Psoas muscle (tissue), 8 donors: Measurements from ENCODE around the gene BRD3. TPM values are rescaled to one million over a fixed set of nuclear protein-coding genes. Genes with fewer than 3 reads are reported as not detected.

Source experiments
- ATAC-seq, 4 donors: fragments of 200-7000 bp; cut with Tn5 transposase; one replicate each; pipeline ENCODE4 v1.9.1; 2020; ENCODE audit warnings: moderate library complexity in 3 of 4, mild to moderate bottlenecking in 2 of 4
- DNase-seq, 2 donors: peaks; one replicate each; pipeline ENCODE4 v3.0.0-alpha.2; 2020
- H3K27ac ChIP-seq: fragments of 200-600 bp; one replicate; pipeline ENCODE4 v1.8.0; 2022
- H3K27me3 ChIP-seq, 3 donors: fragments of 200-600 bp in 1 of 3; one replicate each; pipeline versions ENCODE4 v1.6.1 to v1.8.0; 2013 to 2022; ENCODE audit warnings: low read length in 2 of 3, mild to moderate bottlenecking in 2 of 3, moderate library complexity in 1 of 3; ENCODE audit not compliant: insufficient read depth in 3 of 3
- H3K36me3 ChIP-seq, 2 donors: fragments of 200-600 bp in 1 of 2; one replicate each; pipeline versions ENCODE4 v1.6.1 to v1.8.0; 2013 to 2022; ENCODE audit warnings: low read depth in 1 of 2, mild to moderate bottlenecking in 1 of 2, moderate library complexity in 1 of 2; ENCODE audit not compliant: insufficient read depth in 1 of 2
- H3K4me1 ChIP-seq: fragments of 200-600 bp; one replicate; pipeline ENCODE4 v1.8.0; 2022
- H3K4me3 ChIP-seq: fragments of 200-600 bp; one replicate; pipeline ENCODE4 v1.8.0; 2022; ENCODE audit warnings: mild to moderate bottlenecking
- H3K9me3 ChIP-seq: fragments of 200-600 bp; one replicate; pipeline ENCODE4 v1.8.0; 2022
- CTCF ChIP-seq: fragments of 200-600 bp; IDR thresholded peaks from one replicate; pipeline ENCODE4 v1.8.0; 2022; ENCODE audit warnings: antibody characterized with exemption
- WGBS, 3 donors: extraction: QIAGEN DNeasy Blood & Tissue Kit; methylation state at CpG; one replicate each; pipeline versions ENCODE4 v1.1.6 to v1.1.7; 2013; 5-methylcytosine and 5-hydroxymethylcytosine counted together
- intact Hi-C, 2 donors: fragments of 100-400 bp; cut with DNase I; formaldehyde crosslinking; loops; one replicate each; pipeline versions ENCODE4 v1.11.0 to v1.14.2; 2022
- polyA plus RNA-seq, 3 donors: library from polyadenylated mRNA; stranded (reverse); fragments of 200-250 nt; gene quantifications; one replicate each; pipeline ENCODE4 v1.2.3, GENCODE V29; 2013
- total RNA-seq, 4 donors: library from RNA; stranded (reverse); fragmentation: NEBNext Ultra II Directional in 2 of 4; extraction: Animal tissue kit (Norgen Biotek cat#: 25700) in 2 of 4; gene quantifications; one replicate each; pipeline versions ENCODE4 v1.2.1 to v1.2.4, GENCODE V29; 2021 to 2023
- donor health status: healthy with polysubstance abuse.
- donor health status: DM: no; HTN: no; CAD: no; lungs with moderate emphysema.
- donor health status: Bipolar disorder and iron deficiency.
- donor health status: healthy.
- donor health status: DM: yes; HTN: yes; CAD: no.
- donor health status: DM: no; HTN: no; CAD: no.
- donor health status: DM: no; HTN: no; CAD: no.
- donor health status: DM: yes; HTN: yes; CAD: no.

BRD3 gene
- total and polyA plus RNA-seq, 7 donors, result 7.5 to 28.2 (median 21.7) TPM

DNA sequence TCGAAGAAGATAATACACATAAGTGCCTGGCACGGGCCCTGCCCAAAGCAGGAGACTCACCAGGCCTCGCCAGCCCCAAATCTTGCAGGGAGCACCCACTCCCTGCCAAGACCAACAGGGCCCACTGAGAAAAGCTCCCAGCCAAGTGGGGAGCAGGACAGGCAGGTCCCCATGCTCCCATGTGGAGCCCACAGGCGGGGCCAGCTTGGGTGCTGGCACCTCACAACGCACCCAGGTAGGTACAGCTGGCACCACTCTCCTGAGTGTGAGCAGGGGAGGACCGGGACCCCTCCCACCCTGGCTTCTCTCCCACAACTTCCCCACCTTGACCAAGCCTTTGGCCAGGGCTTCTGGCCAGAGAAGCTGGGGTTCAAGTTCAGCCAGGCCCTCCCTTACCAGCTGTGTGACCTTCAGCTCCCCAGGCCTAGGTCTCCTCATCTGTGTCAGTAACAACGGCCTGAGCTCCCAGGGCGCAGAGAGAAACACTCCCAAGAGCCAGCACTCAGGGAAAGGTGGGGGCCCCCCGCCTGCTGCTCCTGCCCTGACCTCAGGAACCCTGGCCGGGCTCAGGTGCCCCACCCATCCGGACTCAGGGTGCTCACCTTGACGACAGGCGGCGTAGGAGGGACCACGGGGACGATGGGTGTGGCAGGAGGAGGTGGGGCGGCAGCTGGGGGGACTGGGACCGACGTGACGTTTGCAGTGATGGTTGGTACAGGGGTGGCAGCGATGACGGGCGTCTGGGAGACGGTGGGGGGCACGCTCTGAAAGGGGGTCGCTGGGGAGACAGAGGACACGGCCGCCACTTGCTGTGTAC, 17.8 kb downstream of the BRD3 start:
- peaks cover 3 to 73% of the 10 kb centered on the region in 2 donors for H3K36me3 ChIP-seq
- DNase-seq, result peak; percentile 5 to 40
- peaks cover 54% of the 10 kb centered on the region for H3K4me1 ChIP-seq
- no peak for TF ChIP-seq CTCF
- H3K27me3 ChIP-seq, result no peaks in the 10 kb centered on the region
- WGBS, 3 donors, result 84 to 94% (median 89%) methylated on average over 28 of the region's 28 CpGs
- H3K27ac ChIP-seq, result peak overlapping the region; percentile 72
- no peak for ATAC-seq
- H3K9me3 ChIP-seq, result no peaks in the 10 kb centered on the region
- intact Hi-C loops, result no loop called here
- H3K4me3 ChIP-seq, result no peak overlapping the region

DNA sequence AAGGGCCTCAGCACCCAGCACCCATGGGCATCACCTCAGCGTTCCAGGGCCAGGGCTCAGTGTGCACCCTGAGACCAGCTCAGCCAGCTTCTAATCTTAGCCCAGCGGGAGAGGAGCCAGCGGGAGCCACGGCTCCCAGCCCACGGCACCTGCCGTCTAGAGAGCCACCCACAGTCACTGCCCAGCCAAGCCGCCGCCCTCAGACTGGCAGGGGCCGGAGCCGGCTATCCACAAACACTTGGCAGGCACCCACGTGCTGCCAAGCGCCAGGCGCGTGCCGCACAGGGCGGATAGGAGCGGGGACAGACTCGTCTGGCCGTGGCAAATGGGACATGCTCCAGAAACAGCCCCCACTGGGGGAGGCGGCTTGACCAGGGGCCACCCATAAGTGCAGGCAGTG, 18.6 kb downstream of the BRD3 start:
- H3K27ac ChIP-seq, result peak overlapping the region; percentile 72
- DNase-seq (peak; percentile 77 to 94), ATAC-seq (peak; percentile 90 to 95 (median 94))
- whole genome bisulfite sequencing, 3 donors, result 26 to 32% (median 27%) methylated on average over 20 of the region's 20 CpGs
- intact Hi-C loops, result no loop called here
- TF ChIP-seq CTCF, result no peak
- peaks cover 3 to 81% of the 10 kb centered on the region in 2 donors for H3K36me3 ChIP-seq
- H3K4me3 ChIP-seq, result no peak overlapping the region
- no peaks in the 10 kb centered on the region for H3K9me3 ChIP-seq
- H3K27me3 ChIP-seq, result no peaks in the 10 kb centered on the region
- peaks cover 46% of the 10 kb centered on the region for H3K4me1 ChIP-seq

DNA sequence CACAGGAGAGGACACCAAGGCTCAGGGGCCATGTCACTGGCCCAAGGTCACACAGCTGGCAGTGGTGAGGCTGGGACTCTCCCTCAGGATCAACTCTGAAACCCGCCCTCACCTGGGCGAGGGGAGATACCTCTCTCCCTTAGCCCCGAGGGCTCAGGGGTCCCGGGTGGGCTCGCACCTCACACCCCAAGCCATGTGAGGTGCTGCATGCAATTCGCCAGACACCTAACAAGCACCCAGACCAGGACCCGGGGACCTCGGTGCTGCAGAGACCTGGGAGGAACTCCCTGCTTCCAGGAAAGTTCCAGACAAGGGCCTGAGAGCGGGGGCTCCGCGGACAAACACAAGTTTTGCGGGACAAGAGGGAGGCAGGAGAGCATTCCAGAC, 19.3 kb downstream of the BRD3 start:
- H3K27ac ChIP-seq, result peak overlapping the region; percentile 5
- peaks cover 3 to 87% of the 10 kb centered on the region in 2 donors for H3K36me3 ChIP-seq
- ATAC-seq, result no peak
- 86 to 92% (median 87%) methylated on average over 12 of the region's 12 CpGs for WGBS, 3 donors
- no peaks in the 10 kb centered on the region for H3K27me3 ChIP-seq
- peak in 1 of 2 donors; percentile 9 for DNase-seq
- no peaks in the 10 kb centered on the region for H3K9me3 ChIP-seq
- TF ChIP-seq CTCF, result no peak
- H3K4me1 ChIP-seq, result peaks cover 41% of the 10 kb centered on the region
- intact Hi-C loops, result no loop called here
- no peak overlapping the region for H3K4me3 ChIP-seq

- H3K4me3 ChIP-seq, result no peak overlapping the region
- no peaks in the 10 kb centered on the region for H3K27me3 ChIP-seq
- intact Hi-C loops, result no loop called here
- no peak overlapping the region for H3K27ac ChIP-seq
- WGBS, 3 donors, result 92 to 94% (median 94%) methylated on average over 51 to 53 of the region's 53 CpGs
- H3K36me3 ChIP-seq, result peaks cover 3 to 88% of the 10 kb centered on the region in 2 donors
- peaks cover 37% of the 10 kb centered on the region for H3K4me1 ChIP-seq
- H3K9me3 ChIP-seq, result no peaks in the 10 kb centered on the region
- peak; percentile 17 to 47 for DNase-seq
- no peak for TF ChIP-seq CTCF
- no peak for ATAC-seq
These were observed 19.8 kb downstream of the BRD3 start for GRCh38 chr9:134047868-134048581.
